Endothelial cell of umbilical vein (primary cell): ENCODE measurements around the gene MDFI. TPM values are rescaled to one million over a fixed set of nuclear protein-coding genes. Genes with fewer than 3 reads are reported as not detected.
A peak's percentile ranks its signal among the peaks of the same experiment; 100 is the strongest.

ENCODE experiments used
- BruUV-seq: library from RNA; stranded (reverse); fragments of 400-500 nt; replicated peaks from 2 replicates; lab custom pipeline; 2021; lab: Mats Ljungman, UMichigan
- CTCF ChIA-PET: fragments of 300-600, 350-600 bp; sonication (Branson Sonifier 250); formaldehyde crosslinking; loops from one replicate; lab custom pipeline; 2021; ENCODE audit warnings: antibody characterized with exemption, inconsistent platforms; lab: Charles Lee
- POLR2A ChIA-PET: fragments of 300-600, 350-600 bp; sonication (Branson Sonifier 250); formaldehyde crosslinking; loops from one replicate; lab custom pipeline; 2021; ENCODE audit warnings: antibody characterized with exemption, inconsistent platforms; lab: Charles Lee
- DNase-seq: peaks from one replicate; pipeline ENCODE4 v3.0.0-alpha.2; 2011; ENCODE audit warnings: low read depth, low spot score
- FAIRE-seq: peaks from 2 replicates; lab custom pipeline; 2011; peaks lifted over from hg19 to GRCh38; lab: Jason Lieb, UNC
- H2AFZ ChIP-seq: 2 replicates; pipeline ENCODE4 v1.6.0; 2012; ENCODE audit warnings: low read depth, low read length, control low read depth, inconsistent platforms
- H3K27ac ChIP-seq: 2 replicates; pipeline ENCODE4 v1.5.1; 2011; ENCODE audit warnings: low read depth, mild to moderate bottlenecking, control low read depth, low read length, moderate library complexity; ENCODE audit not compliant: insufficient read depth
- H3K27me3 ChIP-seq, 2 experiments: 2 replicates each; pipeline versions ENCODE4 v1.6.0 to v1.6.1; 2011; ENCODE audit warnings: low read length in 2 of 2, mixed read lengths in 1 of 2; ENCODE audit not compliant: control insufficient read depth in 2 of 2, insufficient read depth in 2 of 2
- H3K36me3 ChIP-seq, 2 experiments: 2 replicates in 1 of 2; 3 replicates in 1 of 2; pipeline ENCODE4 v1.5.1; 2011; ENCODE audit warnings: low read length in 2 of 2, mild to moderate bottlenecking in 1 of 2, moderate library complexity in 1 of 2; ENCODE audit not compliant: control insufficient read depth in 2 of 2, insufficient read depth in 2 of 2; ENCODE audit errors: extremely low read depth in 1 of 2
- H3K4me1 ChIP-seq: 3 replicates; pipeline ENCODE4 v1.5.1; 2011; ENCODE audit warnings: mild to moderate bottlenecking, low read length; ENCODE audit not compliant: control insufficient read depth, insufficient read depth; ENCODE audit errors: extremely low read depth
- H3K4me2 ChIP-seq: 2 replicates; pipeline ENCODE4 v1.6.1; 2011; ENCODE audit warnings: low read length, control low read depth, mixed read lengths; ENCODE audit not compliant: insufficient read depth
- H3K4me3 ChIP-seq, 3 experiments: fragments of 200-600 bp in 1 of 3; sonication (generic), shearing (Covaris generic) in 1 of 3; replicated peaks in 1 of 3; 2 replicates each; pipeline ENCODE4 v1.5.1; 2011 to 2016; ENCODE audit warnings: control low read depth in 3 of 3, low read length in 3 of 3, mild to moderate bottlenecking in 2 of 3, inconsistent platforms in 1 of 3, low read depth in 1 of 3, moderate library complexity in 1 of 3; ENCODE audit not compliant: insufficient read depth in 1 of 3
- H3K79me2 ChIP-seq: 2 replicates; pipeline ENCODE4 v1.6.0; 2012; ENCODE audit warnings: low read length, inconsistent platforms; ENCODE audit not compliant: control insufficient read depth, insufficient read depth
- H3K9ac ChIP-seq: replicated peaks from 2 replicates; pipeline ENCODE3; 2011; ENCODE audit warnings: low read length, control low read depth; ENCODE audit not compliant: insufficient read depth; ENCODE audit errors: extremely low read depth
- H3K9me1 ChIP-seq: replicated peaks from 3 replicates; pipeline ENCODE4 v1.6.0; 2011; ENCODE audit warnings: mild to moderate bottlenecking, low read length; ENCODE audit not compliant: control insufficient read depth, insufficient read depth; ENCODE audit errors: extremely low read depth
- H3K9me3 ChIP-seq: replicated peaks from 2 replicates; pipeline ENCODE4 v1.5.1; 2012; ENCODE audit warnings: low read length, inconsistent platforms; ENCODE audit not compliant: control insufficient read depth, insufficient read depth
- H4K20me1 ChIP-seq: replicated peaks from 2 replicates; pipeline ENCODE3; 2011; ENCODE audit warnings: mild to moderate bottlenecking, low read length; ENCODE audit not compliant: control insufficient read depth, insufficient read depth; ENCODE audit errors: extremely low read depth
- CTCF ChIP-seq, 2 donors: IDR thresholded peaks; 1 replicate in 1 of 2; 2 replicates in 1 of 2; pipeline ENCODE4 v1.5.1; 2011; ENCODE audit warnings: low read length in 2 of 2, mild to moderate bottlenecking in 2 of 2, moderate library complexity in 2 of 2, control low read depth in 1 of 2, inconsistent platforms in 1 of 2, low read depth in 1 of 2; ENCODE audit not compliant: insufficient read depth in 1 of 2; ENCODE audit errors: extremely low read depth in 1 of 2
- EZH2 ChIP-seq: IDR thresholded peaks from 2 replicates; pipeline ENCODE4 v1.6.1; 2012; ENCODE audit warnings: borderline replicate concordance, low read depth, mild to moderate bottlenecking, moderate library complexity, low read length, inconsistent platforms; ENCODE audit not compliant: severe bottlenecking
- FOS ChIP-seq: IDR thresholded peaks from 2 replicates; pipeline ENCODE4 v1.6.1; 2011; ENCODE audit warnings: mild to moderate bottlenecking, low read length, moderate library complexity, borderline replicate concordance; ENCODE audit not compliant: insufficient read depth
- GATA2 ChIP-seq: IDR thresholded peaks from 2 replicates; pipeline ENCODE4 v1.7.0; 2011; ENCODE audit warnings: low read depth, mild to moderate bottlenecking, moderate library complexity, mixed read lengths, low read length; ENCODE audit not compliant: insufficient read length, insufficient read depth
- JUN ChIP-seq: IDR thresholded peaks from 2 replicates; pipeline ENCODE4 v1.6.1; 2011; ENCODE audit warnings: borderline replicate concordance, low read depth; ENCODE audit not compliant: insufficient read length, insufficient read depth
- MAX ChIP-seq: IDR thresholded peaks from 2 replicates; pipeline ENCODE4 v1.6.1; 2011; ENCODE audit not compliant: insufficient read depth, insufficient read length
- MYC ChIP-seq: IDR thresholded peaks from one replicate; pipeline ENCODE4 v1.6.1; 2011; ENCODE audit warnings: mild to moderate bottlenecking, low read depth, low read length
- POLR2A ChIP-seq: IDR thresholded peaks from 2 replicates; pipeline ENCODE4 v1.6.1; 2012; ENCODE audit warnings: low read depth, mild to moderate bottlenecking, control low read depth, low read length
- POLR2AphosphoS5 ChIP-seq: IDR thresholded peaks from 2 replicates; pipeline ENCODE4 v1.6.1; 2012; ENCODE audit warnings: low read depth, mild to moderate bottlenecking, control low read depth, low read length, moderate library complexity; ENCODE audit not compliant: insufficient read depth
- dilution Hi-C: fragments of 300-500 bp; cut with MboI; formaldehyde crosslinking; loops from one replicate; pipeline ENCODE4 v1.15.0; 2019; ENCODE audit warnings: low sequenced_read_pairs; ENCODE audit not compliant: extremely low pct_ligation_motif_present
- intact Hi-C: fragments of 100-400 bp; cut with micrococcal nuclease; formaldehyde crosslinking; loops from one replicate; pipeline ENCODE4 v1.10.0; 2022
- polyA plus RNA-seq, 4 experiments: library from polyadenylated mRNA; depleted of rRNA in 3 of 4; stranded (reverse) in 3 of 4; unstranded in 1 of 4; fragments of >200 nt; gene quantifications; 2 replicates each; pipeline versions ENCODE4 v1.2.1 to v1.2.3, GENCODE V29; 2011 to 2012; ENCODE audit warnings: missing spikeins in 1 of 4
- total RNA-seq: library from RNA; stranded (reverse); gene quantifications from 2 replicates; pipeline ENCODE4 v1.2.3, GENCODE V29; 2021

Gene MDFI
- total and polyA plus RNA-seq, 2 donors (not counting 3 experiments of a cell fraction or from before 2014, with no cell fraction given), result 32.4 to 74.1 TPM

GRCh38 chr6:41656002-41656691, 17.9 kb downstream of the MDFI start:
- no peak overlapping the region for H3K4me3 ChIP-seq
- CTCF ChIA-PET, result interaction anchor here (0.7 to 3.0 kb wide), 8 partner anchors 10 to 78 kb away, joined by 3 to 14 read pairs (median 4); no protein-coding TSS in a partner anchor
- no peaks in the 10 kb centered on the region for H4K20me1 ChIP-seq
- peaks cover 0 to 18% of the 10 kb centered on the region in 2 experiments for H3K36me3 ChIP-seq
- no peak overlapping the region for H3K27ac ChIP-seq
- dilution Hi-C loops (no loop called here), intact Hi-C loops (loop anchor here (1.0 kb wide), 1 partner anchor 26 kb away; no protein-coding TSS in a partner anchor)
- peak overlapping the region; percentile 3 for H3K4me2 ChIP-seq
- BruUV-seq, result no TSS peak
- DNase-seq (peak; percentile 73), FAIRE-seq (peak; percentile 94)
- peaks cover 17% of the 10 kb centered on the region for H3K4me1 ChIP-seq
- POLR2A ChIA-PET, result no interaction called here
- no peaks in the 10 kb centered on the region for H3K79me2 ChIP-seq
- no peak overlapping the region for H3K9ac ChIP-seq
- peaks cover 0 to under 1% of the 10 kb centered on the region in 2 experiments for H3K27me3 ChIP-seq
- H3K9me3 ChIP-seq, result no peaks in the 10 kb centered on the region
- H3K9me1 ChIP-seq, result no peaks in the 10 kb centered on the region
- TF ChIP-seq FOS (no peak), POLR2A (peak; percentile 67), EZH2 (no peak), POLR2AphosphoS5 (peak; percentile 97), GATA2 (peak; percentile 12), MYC (no peak), MAX (no peak), JUN (no peak), CTCF (IDR thresholded peaks at IDR 0.05; ENCODE audit: extremely low read depth in 1 of 2, insufficient read depth in 1 of 2, low read depth in 1 of 2, low read length in 2 of 2) (no peak)
- H2AFZ ChIP-seq, result peak overlapping the region; percentile 1
